GM12878 (cell line): ENCODE results near the gene PTPN14. TPM values are rescaled to one million over a fixed set of nuclear protein-coding genes. Genes with fewer than 3 reads are reported as not detected.

Experiments
- ATAC-seq: fragments of 200-7000 bp; cut with Tn5 transposase; 3 replicates; pipeline ENCODE4 v1.9.1; 2020; ENCODE audit warnings: mild to moderate bottlenecking, moderate library complexity
- BruUV-seq: library from RNA; stranded (reverse); fragments of 400-500 nt; replicated peaks from 2 replicates; lab custom pipeline; 2021; lab: Mats Ljungman, UMichigan
- CTCF ChIA-PET: fragments of 300-600 bp; sonication (Branson Sonifier 250); formaldehyde crosslinking; extraction: SDS; loops from one replicate; lab custom pipeline; 2021; ENCODE audit warnings: inconsistent platforms; lab: Yijun Ruan, JAX
- POLR2A ChIA-PET: fragments of 350-600 bp; formaldehyde crosslinking; extraction: SDS; loops from one replicate; lab custom pipeline; 2021; ENCODE audit warnings: inconsistent platforms; lab: Charles Lee
- RAD21 ChIA-PET: fragments of 300-600 bp; sonication (Branson Sonifier 250); formaldehyde crosslinking; loops from one replicate; lab custom pipeline; 2023; ENCODE audit warnings: antibody characterized with exemption; ENCODE audit not compliant: unreplicated experiment; lab: Charles Lee
- SMC1A ChIA-PET: fragments of 300-600 bp; sonication (Branson Sonifier 250); formaldehyde crosslinking; loops from one replicate; lab custom pipeline; 2023; ENCODE audit not compliant: unreplicated experiment, uncharacterized antibody; lab: Charles Lee
- DNase-seq: peaks from one replicate; pipeline ENCODE4 v3.0.0-alpha.2; 2011; ENCODE audit warnings: low read depth, low spot score
- FAIRE-seq: peaks from 3 replicates; lab custom pipeline; 2011; peaks lifted over from hg19 to GRCh38; lab: Jason Lieb, UNC
- H2AFZ ChIP-seq: 2 replicates; pipeline ENCODE4 v1.6.0; 2011; ENCODE audit warnings: low read depth, low read length, control low read depth; ENCODE audit not compliant: control insufficient read depth
- H3K27ac ChIP-seq: 2 replicates; pipeline ENCODE4 v1.5.1; 2011; ENCODE audit warnings: control low read depth; ENCODE audit not compliant: control insufficient read depth, insufficient read depth
- H3K27me3 ChIP-seq, 2 experiments: replicated peaks in 1 of 2; 2 replicates each; pipeline versions ENCODE4 v1.6.0 to v1.6.1; 2011; ENCODE audit warnings: low read length in 1 of 2; ENCODE audit not compliant: control insufficient read depth in 2 of 2, insufficient read depth in 2 of 2
- H3K36me3 ChIP-seq, 2 experiments: 2 replicates each; pipeline ENCODE4 v1.5.1; 2011; ENCODE audit warnings: low read length in 1 of 2; ENCODE audit not compliant: control insufficient read depth in 2 of 2, insufficient read depth in 2 of 2
- H3K4me1 ChIP-seq: 2 replicates; pipeline ENCODE4 v1.6.1; 2011; ENCODE audit warnings: mild to moderate bottlenecking, low read length, moderate library complexity, mixed read lengths; ENCODE audit not compliant: control insufficient read depth, insufficient read depth
- H3K4me2 ChIP-seq: 2 replicates; pipeline ENCODE4 v1.6.0; 2011; ENCODE audit warnings: control low read depth; ENCODE audit not compliant: control insufficient read depth, insufficient read depth
- H3K4me3 ChIP-seq: fragments of 200-600 bp; sonication (generic); 2 replicates; pipeline ENCODE4 v1.5.1; 2016
- H3K79me2 ChIP-seq: 2 replicates; pipeline ENCODE4 v1.6.0; 2011; ENCODE audit warnings: low read length; ENCODE audit not compliant: control insufficient read depth, insufficient read depth
- H3K9ac ChIP-seq: 2 replicates; pipeline ENCODE4 v1.8.0; 2011; ENCODE audit warnings: low read length, control low read depth, mixed read lengths; ENCODE audit not compliant: control insufficient read depth, insufficient read depth
- H3K9me3 ChIP-seq: replicated peaks from 3 replicates; pipeline ENCODE4 v1.5.1; 2011; ENCODE audit warnings: mild to moderate bottlenecking, low read length; ENCODE audit not compliant: control insufficient read depth, insufficient read depth
- H4K20me1 ChIP-seq: 2 replicates; pipeline ENCODE4 v1.6.0; 2011; ENCODE audit not compliant: control insufficient read depth, insufficient read depth
- GATAD2B ChIP-seq: fragments of 450-650 bp; conservative IDR thresholded peaks from 2 replicates; pipeline ENCODE4 v1.6.1; 2017; ENCODE audit warnings: low read depth, mild to moderate bottlenecking, moderate library complexity
- HSF1 ChIP-seq: fragments of 150-350 bp; IDR thresholded peaks from 2 replicates; pipeline ENCODE4 v1.6.1; 2014; ENCODE audit warnings: mild to moderate bottlenecking, low read depth, low read length
- IKZF2 ChIP-seq, 2 experiments: fragments of 450-650 bp; IDR thresholded peaks; 2 replicates each; pipeline ENCODE4 v1.6.1; 2017; ENCODE audit warnings: mild to moderate bottlenecking in 2 of 2, moderate library complexity in 2 of 2
- IRF4 ChIP-seq: IDR thresholded peaks from 2 replicates; pipeline ENCODE4 v1.6.1; 2011; ENCODE audit warnings: low read depth, low read length
- NFIC ChIP-seq: IDR thresholded peaks from 2 replicates; pipeline ENCODE4 v1.6.1; 2012; ENCODE audit warnings: low read depth, mild to moderate bottlenecking, inconsistent platforms, low read length, moderate library complexity
- NR2C2 ChIP-seq: IDR thresholded peaks from 2 replicates; pipeline ENCODE4 v1.6.1; 2011; ENCODE audit warnings: borderline replicate concordance, low read depth; ENCODE audit not compliant: control insufficient read depth, insufficient read length
- POLR2AphosphoS5 ChIP-seq: IDR thresholded peaks from 2 replicates; pipeline ENCODE4 v1.6.1; 2011; ENCODE audit warnings: mild to moderate bottlenecking, low read length, inconsistent platforms
- RELA ChIP-seq: fragments of 450-650 bp; IDR thresholded peaks from 2 replicates; pipeline ENCODE4 v1.8.0; 2014; ENCODE audit warnings: borderline replicate concordance; ENCODE audit not compliant: partially characterized antibody
- SREBF1 ChIP-seq: IDR thresholded peaks from 2 replicates; pipeline ENCODE4 v1.6.1; 2012; ENCODE audit warnings: mild to moderate bottlenecking, low read length
- ZBTB40 ChIP-seq: fragments of 450-650 bp; IDR thresholded peaks from 2 replicates; pipeline ENCODE4 v1.6.1; 2016; ENCODE audit warnings: mild to moderate bottlenecking, moderate library complexity, borderline replicate concordance
- ZNF207 ChIP-seq: fragments of 450-650 bp; IDR thresholded peaks from 2 replicates; pipeline ENCODE4 v1.6.1; 2014; ENCODE audit warnings: antibody characterized with exemption, mild to moderate bottlenecking, borderline replicate concordance
- ZNF24 ChIP-seq: fragments of 450-650 bp; IDR thresholded peaks from 2 replicates; pipeline ENCODE4 v1.6.1; 2017; ENCODE audit warnings: antibody characterized with exemption, mild to moderate bottlenecking
- ZNF384 ChIP-seq: IDR thresholded peaks from 2 replicates; pipeline ENCODE4 v1.6.1; 2012; ENCODE audit warnings: low read depth, mild to moderate bottlenecking, low read length, improper control_type of control experiment, borderline replicate concordance
- ZNF592 ChIP-seq: fragments of 450-650 bp; IDR thresholded peaks from 2 replicates; pipeline ENCODE4 v1.6.1; 2017; ENCODE audit warnings: mild to moderate bottlenecking, moderate library complexity
- in situ Hi-C: fragments of 300-500 bp; cut with MboI; formaldehyde crosslinking; loops from 9 replicates; pipeline ENCODE4 v1.14.3; 2018; ENCODE audit warnings: mixed read lengths
- intact Hi-C: fragments of 100-400 bp; cut with micrococcal nuclease; formaldehyde crosslinking; loops from one replicate; pipeline ENCODE4 v1.14.2; 2022; ENCODE audit not compliant: unreplicated experiment
- polyA plus RNA-seq, 11 experiments: library from polyadenylated mRNA; depleted of rRNA in 4 of 11; unstranded in 6 of 11; stranded (reverse) in 5 of 11; fragments of >200 nt; fragmentation: Nextera tagmentation in 4 of 11; fragmentation: Illumina TruSeq in 1 of 11; extraction: Ambion mirVana in 4 of 11; extraction: Trizol in 1 of 11; gene quantifications; 1 replicate in 1 of 11; 2 replicates in 10 of 11; pipeline versions ENCODE4 v1.2.1 to v1.2.3, GENCODE V29; 2011 to 2016; ENCODE audit warnings: inconsistent platforms in 2 of 11, missing spikeins in 2 of 11, low read depth in 1 of 11
- total RNA-seq, 4 experiments: library from RNA; depleted of rRNA in 3 of 4; stranded (reverse); fragments of >200 nt in 3 of 4; fragmentation: Illumina TruSeq in 1 of 4; extraction: Trizol in 1 of 4; gene quantifications; 2 replicates each; pipeline versions ENCODE4 v1.2.1 to v1.2.3, GENCODE V29; 2013 to 2021

The PTPN14 gene
- total and polyA plus RNA-seq, 10 of the 15 experiments (the other 5 are each of a cell fraction or from before 2014, with no cell fraction given), result 0.05 to 5.1 (median 0.44) TPM

GRCh38 chr1:214548271-214548670 lies 3.1 kb downstream of the PTPN14 start (continued):
- TF ChIP-seq GATAD2B, result no peak
- no peak for TF ChIP-seq SREBF1
- TF ChIP-seq IKZF2 (IDR thresholded peaks at IDR 0.05), result no peak
- no peak for TF ChIP-seq ZNF592
- TF ChIP-seq IRF4, result no peak
- no peak for TF ChIP-seq HSF1

GRCh38 chr1:214547747-214548146 lies 3.7 kb downstream of the PTPN14 start:
- CTCF ChIA-PET, result interaction anchor here (0.8 to 2.9 kb wide), 5 partner anchors 18 to 159 kb away, joined by 3 to 17 read pairs (median 4); no protein-coding TSS in a partner anchor
- no peaks in the 10 kb centered on the region for H3K79me2 ChIP-seq
- peak; percentile 85; the same call in 1 of the 2 replicates for TF ChIP-seq ZBTB40
- no peak for TF ChIP-seq SREBF1
- peak; percentile 53; the same call in 1 of the 2 replicates for TF ChIP-seq ZNF384
- TF ChIP-seq ZNF24, result no peak
- no peak for TF ChIP-seq NFIC
- no peak for TF ChIP-seq RELA
- no peak for TF ChIP-seq NR2C2
- no peak for TF ChIP-seq POLR2AphosphoS5
- no peak for TF ChIP-seq ZNF207

More at GRCh38 chr1:214547747-214548146, 3.7 kb downstream of the PTPN14 start:
- FAIRE-seq (no peak), DNase-seq (no peak), ATAC-seq (no peak)
- H3K27ac ChIP-seq, result no peak overlapping the region
- intact Hi-C loops, result no loop called here
- H3K4me2 ChIP-seq, result no peak overlapping the region
- SMC1A ChIA-PET, result interaction anchor here (0.8 to 6.7 kb wide), 13 partner anchors 9 to 109 kb away, joined by 3 to 83 read pairs (median 4); no protein-coding TSS in a partner anchor
- RAD21 ChIA-PET, result interaction anchor here (1.0 to 6.7 kb wide), 6 partner anchors 10 to 214 kb away, joined by 3 to 51 read pairs (median 4); no protein-coding TSS in a partner anchor
- no peak overlapping the region for H3K4me3 ChIP-seq
- no peaks in the 10 kb centered on the region for H3K36me3 ChIP-seq
- H3K9ac ChIP-seq, result no peak overlapping the region
- H3K9me3 ChIP-seq, result no peaks in the 10 kb centered on the region
- H3K4me1 ChIP-seq, result no peaks in the 10 kb centered on the region
- H2AFZ ChIP-seq, result no peak overlapping the region
- POLR2A ChIA-PET, result interaction anchor here (1.1 to 5.0 kb wide), 3 partner anchors 8 to 105 kb away, joined by 4 to 40 read pairs (median 6); no protein-coding TSS in a partner anchor
- no peaks in the 10 kb centered on the region for H4K20me1 ChIP-seq
- BruUV-seq, result no TSS peak
- in situ Hi-C loops, result no loop called here
- H3K27me3 ChIP-seq, result peaks cover 3 to 7% of the 10 kb centered on the region in 2 experiments; a peak in 3 of 4 replicates
